Naive thymus-derived CD4-positive, alpha-beta T cell (primary cell): ENCODE measurements around the gene TELO2. TPM values are rescaled to one million over a fixed set of nuclear protein-coding genes. Genes with fewer than 3 reads are reported as not detected.
A peak's percentile ranks its signal among the peaks of the same experiment; 100 is the strongest.

ENCODE experiments used
- ATAC-seq: fragments of 150-1000 bp; cut with Tn5 transposase; 2 replicates; pipeline ENCODE4 v1.10.0; 2021; ENCODE audit warnings: mild to moderate bottlenecking, moderate library complexity
- CTCF ChIA-PET: fragments of 350-600 bp; sonication (Branson Sonifier 250); formaldehyde crosslinking; loops from one replicate; lab custom pipeline; 2021; ENCODE audit warnings: antibody characterized with exemption; lab: Charles Lee
- POLR2A ChIA-PET: fragments of 350-600 bp; sonication (Branson Sonifier 250); formaldehyde crosslinking; loops from one replicate; lab custom pipeline; 2021; ENCODE audit warnings: antibody characterized with exemption, inconsistent platforms; lab: Charles Lee
- DNase-seq, 9 donors: peaks; one replicate each; pipeline versions ENCODE4 v3.0.0 to v3.0.0-alpha.2; 2020 to 2022; ENCODE audit warnings: mixed read lengths in 1 of 9
- H3K27ac ChIP-seq: one replicate; pipeline ENCODE4 v1.7.0; 2013; ENCODE audit warnings: mild to moderate bottlenecking, low read depth, low read length, moderate library complexity
- H3K27me3 ChIP-seq, 2 donors: one replicate each; pipeline ENCODE4 v1.7.0; 2013; ENCODE audit warnings: low read length in 2 of 2, mild to moderate bottlenecking in 2 of 2, moderate library complexity in 2 of 2; ENCODE audit not compliant: control insufficient read depth in 2 of 2, insufficient read depth in 2 of 2
- H3K36me3 ChIP-seq, 3 experiments: 1 replicate in 2 of 3; 2 replicates in 1 of 3; pipeline ENCODE4 v1.7.0; 2013; ENCODE audit warnings: low read length in 3 of 3, mild to moderate bottlenecking in 3 of 3, moderate library complexity in 1 of 3; ENCODE audit not compliant: insufficient read depth in 3 of 3, control insufficient read depth in 2 of 3
- H3K4me1 ChIP-seq, 2 donors: one replicate each; pipeline ENCODE4 v1.7.0; 2013; ENCODE audit warnings: low read length in 2 of 2, mild to moderate bottlenecking in 2 of 2, moderate library complexity in 1 of 2; ENCODE audit not compliant: control insufficient read depth in 2 of 2, insufficient read depth in 2 of 2
- H3K4me3 ChIP-seq: 2 replicates; pipeline ENCODE4 v1.7.0; 2013; ENCODE audit warnings: mild to moderate bottlenecking, low read length
- H3K9me3 ChIP-seq, 3 experiments: 1 replicate in 2 of 3; 2 replicates in 1 of 3; pipeline ENCODE4 v1.7.0; 2013; ENCODE audit warnings: low read length in 3 of 3; ENCODE audit not compliant: control insufficient read depth in 2 of 3
- H3K27ac Mint-ChIP-seq, 9 donors: one replicate each; pipeline ENCODE4 v1.8.0; 2020 to 2022; ENCODE audit warnings: mixed read lengths in 9 of 9, mild to moderate bottlenecking in 8 of 9, moderate library complexity in 5 of 9, inconsistent platforms in 2 of 9
- H3K27me3 Mint-ChIP-seq, 5 donors: one replicate each; pipeline ENCODE4 v1.8.0; 2021 to 2022; ENCODE audit warnings: mixed read lengths in 5 of 5, mild to moderate bottlenecking in 1 of 5
- H3K36me3 Mint-ChIP-seq, 5 donors: one replicate each; pipeline ENCODE4 v1.8.0; 2020 to 2022; ENCODE audit warnings: mixed read lengths in 5 of 5, mild to moderate bottlenecking in 3 of 5, inconsistent platforms in 1 of 5
- H3K4me1 Mint-ChIP-seq, 7 donors: one replicate each; pipeline ENCODE4 v1.8.0; 2020 to 2022; ENCODE audit warnings: mixed read lengths in 7 of 7, mild to moderate bottlenecking in 3 of 7, inconsistent platforms in 1 of 7
- H3K4me3 Mint-ChIP-seq, 10 donors: one replicate each; pipeline ENCODE4 v1.8.0; 2020 to 2022; ENCODE audit warnings: mild to moderate bottlenecking in 10 of 10, mixed read lengths in 10 of 10, moderate library complexity in 6 of 10, inconsistent platforms in 2 of 10
- H3K9me3 Mint-ChIP-seq, 11 donors: one replicate each; pipeline ENCODE4 v1.8.0; 2020 to 2022; ENCODE audit warnings: mixed read lengths in 11 of 11, mild to moderate bottlenecking in 4 of 11, inconsistent platforms in 1 of 11, moderate library complexity in 1 of 11
- intact Hi-C, 2 donors: fragments of 100-400 bp; cut with micrococcal nuclease; formaldehyde crosslinking; loops; one replicate each; pipeline ENCODE4 v1.15.1; 2023
- polyA plus RNA-seq, 2 donors: library from polyadenylated mRNA; unstranded; fragments of 300-500 nt; fragmentation: Illumina TruSeq; gene quantifications; one replicate each; pipeline ENCODE4 v1.2.3, GENCODE V29; 2021
- total RNA-seq, 6 experiments: library from RNA in 5 of 6; stranded (reverse) in 5 of 6; gene quantifications; 1 replicate in 5 of 6; 2 replicates in 1 of 6; pipeline ENCODE4 v1.2.3 and lab custom pipeline; 2021 to 2026

TELO2 gene
- total and polyA plus RNA-seq, 7 experiments from 2014 or later, result 10.5 to 58.9 (median 50.2) TPM

- Mint-ChIP-seq H3K4me3 (no peak overlapping the region), H3K27me3 (peaks cover 0 to 3% (median 0%) of the 10 kb centered on the region in 5 donors), H3K36me3 (no peaks in the 10 kb centered on the region), H3K9me3 (no peaks in the 10 kb centered on the region), H3K27ac (no peak overlapping the region), H3K4me1 (peaks cover 0 to 4% (median 0%) of the 10 kb centered on the region in 7 donors)
- H3K36me3 ChIP-seq, result no peaks in the 10 kb centered on the region
- no peak for DNase-seq
- POLR2A ChIA-PET, result no interaction called here
- ATAC-seq, result no peak
- no peak overlapping the region for H3K27ac ChIP-seq
- H3K4me3 ChIP-seq, result no peak overlapping the region
- CTCF ChIA-PET, result no interaction called here
- intact Hi-C loops, result no loop called here
- H3K27me3 ChIP-seq, result no peaks in the 10 kb centered on the region
- no peaks in the 10 kb centered on the region for H3K9me3 ChIP-seq
- no peaks in the 10 kb centered on the region for H3K4me1 ChIP-seq
Measured at GRCh38 chr16:1481906-1482835, 11.0 kb upstream of the TELO2 start.

DNA sequence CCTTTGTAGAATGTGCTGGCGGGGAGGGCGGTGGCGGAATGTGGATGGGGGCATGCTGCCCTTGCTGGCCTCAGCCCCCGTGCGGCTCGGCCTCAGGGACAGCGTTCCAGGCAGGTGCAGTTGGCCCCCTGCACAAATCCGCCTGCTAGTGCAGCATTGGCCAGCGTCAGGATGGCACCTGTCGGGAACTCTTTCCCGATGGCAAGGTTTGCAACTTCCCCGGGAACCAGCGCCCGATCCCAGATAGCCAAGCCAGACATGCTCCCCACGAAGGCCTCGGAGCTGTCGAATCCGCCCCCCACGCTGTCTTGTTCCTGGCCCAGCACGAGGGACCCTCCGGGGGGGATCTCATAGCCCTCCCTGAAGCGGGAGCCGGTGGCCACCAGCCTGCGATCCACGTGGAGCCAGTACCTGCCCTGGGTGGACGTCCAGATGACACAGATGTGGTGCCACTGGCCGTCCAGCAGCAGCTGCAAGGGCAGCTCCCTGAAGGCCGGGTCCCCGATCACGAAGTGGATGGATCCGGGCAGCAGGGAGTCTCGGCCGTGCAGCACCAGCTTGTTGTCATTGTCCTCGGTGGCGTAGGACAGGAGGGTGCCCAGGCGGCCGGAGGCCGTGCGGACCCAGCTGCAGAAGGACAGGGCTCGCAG is 7.2 kb upstream of the TELO2 start:
- ChIA-PET POLR2A (no interaction called here), CTCF (no interaction called here)
- no peaks in the 10 kb centered on the region for H3K36me3 Mint-ChIP-seq
- Histone ChIP-seq H3K27me3 (no peaks in the 10 kb centered on the region), H3K27ac (no peak overlapping the region), H3K4me3 (no peak overlapping the region), H3K9me3 (no peaks in the 10 kb centered on the region), H3K4me1 (no peaks in the 10 kb centered on the region), H3K36me3 (no peaks in the 10 kb centered on the region)
- intact Hi-C loops, result no loop called here
- DNase-seq (no peak), ATAC-seq (no peak)
- no peak overlapping the region for H3K4me3 Mint-ChIP-seq
- H3K4me1 Mint-ChIP-seq, result peaks cover 0 to 7% (median 0%) of the 10 kb centered on the region in 7 donors
- no peaks in the 10 kb centered on the region for H3K9me3 Mint-ChIP-seq
- H3K27me3 Mint-ChIP-seq, result peaks cover 0 to 3% (median 0%) of the 10 kb centered on the region in 5 donors
- H3K27ac Mint-ChIP-seq, result no peak overlapping the region

GRCh38 chr16:1486551-1487390 is 6.4 kb upstream of the TELO2 start:
- no peaks in the 10 kb centered on the region for H3K36me3 Mint-ChIP-seq

DNA sequence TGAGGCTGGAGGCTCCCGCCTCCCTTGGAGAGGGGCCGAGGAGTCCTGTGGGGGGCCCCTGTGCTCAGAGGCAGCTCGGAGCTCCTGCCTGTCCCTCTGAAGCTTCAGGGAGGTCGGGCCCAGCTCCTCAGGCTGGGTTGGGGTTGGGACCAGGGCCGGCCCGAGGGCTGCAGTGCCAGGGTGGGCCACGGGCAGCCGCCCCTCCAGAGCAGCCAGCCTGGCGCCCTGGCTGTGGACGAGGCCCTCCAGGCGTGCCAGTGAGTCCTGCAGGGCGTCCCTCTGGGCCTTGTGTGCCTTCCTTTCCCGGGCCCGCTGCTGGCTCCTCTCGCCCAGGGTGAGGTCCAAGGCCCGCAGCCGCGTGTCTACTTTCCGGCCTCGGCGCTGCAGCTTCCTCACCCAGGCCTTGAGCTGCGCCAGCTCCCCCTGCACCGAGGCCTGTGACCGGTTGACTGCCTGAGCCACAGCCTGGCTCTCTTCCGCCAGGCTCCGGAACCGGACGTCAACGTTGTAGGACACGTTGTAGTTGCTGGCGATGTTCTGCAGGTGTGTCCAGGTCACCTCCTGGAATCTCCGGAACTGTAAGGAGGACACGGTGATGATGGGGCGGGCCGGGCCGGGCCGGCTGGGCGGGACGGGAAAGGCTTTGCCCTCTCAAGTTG is 5.6 kb upstream of the TELO2 start:
- CTCF ChIA-PET, result no interaction called here
- intact Hi-C loops, result no loop called here
- no peaks in the 10 kb centered on the region for H3K27me3 Mint-ChIP-seq
- peaks cover 2 to 12% (median 5%) of the 10 kb centered on the region in 7 donors for H3K4me1 Mint-ChIP-seq
- no peaks in the 10 kb centered on the region for H3K36me3 Mint-ChIP-seq
- Histone ChIP-seq H3K4me3 (no peak overlapping the region), H3K4me1 (peaks cover 2 to 6% of the 10 kb centered on the region in 2 donors), H3K36me3 (no peaks in the 10 kb centered on the region), H3K27me3 (no peaks in the 10 kb centered on the region), H3K27ac (no peak overlapping the region), H3K9me3 (no peaks in the 10 kb centered on the region)
- POLR2A ChIA-PET, result interaction anchor here (1.2 kb wide), 1 partner anchor 50 kb away, joined by 4 read pairs; no protein-coding TSS in a partner anchor
- ATAC-seq (no peak), DNase-seq (no peak)
- H3K27ac Mint-ChIP-seq, result no peak overlapping the region
- no peak overlapping the region for H3K4me3 Mint-ChIP-seq
- H3K9me3 Mint-ChIP-seq, result no peaks in the 10 kb centered on the region

More at GRCh38 chr16:1486551-1487390, 6.4 kb upstream of the TELO2 start:
- Histone ChIP-seq H3K27ac (no peak overlapping the region), H3K9me3 (no peaks in the 10 kb centered on the region), H3K4me3 (no peak overlapping the region), H3K27me3 (no peaks in the 10 kb centered on the region), H3K4me1 (no peaks in the 10 kb centered on the region), H3K36me3 (no peaks in the 10 kb centered on the region)
- ChIA-PET POLR2A (interaction anchor here (0.6 to 1.2 kb wide), 2 partner anchors 51 to 81 kb away, joined by 4 to 5 read pairs; no protein-coding TSS in a partner anchor), CTCF (no interaction called here)
- no peaks in the 10 kb centered on the region for H3K27me3 Mint-ChIP-seq
- no peaks in the 10 kb centered on the region for H3K9me3 Mint-ChIP-seq
- H3K4me1 Mint-ChIP-seq, result peaks cover 0 to 7% (median 0%) of the 10 kb centered on the region in 7 donors
- no peak for ATAC-seq
- no peak for DNase-seq
- H3K4me3 Mint-ChIP-seq, result no peak overlapping the region
- intact Hi-C loops, result no loop called here
- H3K27ac Mint-ChIP-seq, result no peak overlapping the region

GRCh38 chr16:1488054-1488601 is 5.0 kb upstream of the TELO2 start:
- Mint-ChIP-seq H3K9me3 (peaks cover 0 to 1% (median 0%) of the 10 kb centered on the region in 11 donors), H3K27ac (peak overlapping the region in 1 of 9 donors; percentile 43)
- no peaks in the 10 kb centered on the region for H3K27me3 ChIP-seq

More at GRCh38 chr16:1488054-1488601, 5.0 kb upstream of the TELO2 start:
- intact Hi-C loops, result no loop called here
- CTCF ChIA-PET, result interaction anchor here (0.6 to 0.7 kb wide), 2 partner anchors 125 to 364 kb away, joined by 3 read pairs; no protein-coding TSS in a partner anchor
- no peaks in the 10 kb centered on the region for H3K36me3 ChIP-seq
- no peak overlapping the region for H3K4me3 ChIP-seq
- ATAC-seq (no peak), DNase-seq (no peak)
- Mint-ChIP-seq H3K4me1 (peaks cover 8 to 17% (median 10%) of the 10 kb centered on the region in 7 donors), H3K27me3 (no peaks in the 10 kb centered on the region), H3K4me3 (no peak overlapping the region), H3K36me3 (peaks cover 0 to 1% (median 0%) of the 10 kb centered on the region in 5 donors)
- H3K9me3 ChIP-seq, result no peaks in the 10 kb centered on the region
- no peak overlapping the region for H3K27ac ChIP-seq
- peaks cover 7 to 11% of the 10 kb centered on the region in 2 donors for H3K4me1 ChIP-seq
- POLR2A ChIA-PET, result interaction anchor here (1.2 kb wide), 1 partner anchor 50 kb away, joined by 4 read pairs; no protein-coding TSS in a partner anchor
